Peyer's patch (tissue), 4 donors: ENCODE results near the gene MYO1H. TPM values are rescaled to one million over a fixed set of nuclear protein-coding genes. Genes with fewer than 3 reads are reported as not detected.

Source experiments
- DNase-seq, 3 donors: peaks; one replicate each; pipeline ENCODE4 v3.0.0-alpha.2; 2017 to 2019
- H3K27ac ChIP-seq, 4 donors: fragments of 200-600 bp; sonication (generic); one replicate each; pipeline ENCODE4 v1.5.1; 2016 to 2019
- H3K27me3 ChIP-seq, 2 donors: fragments of 200-600 bp; sonication (generic); one replicate each; pipeline ENCODE4 v1.5.1; 2019
- H3K36me3 ChIP-seq, 3 donors: fragments of 200-600 bp; sonication (generic); one replicate each; pipeline ENCODE4 v1.5.1; 2016 to 2019
- H3K4me1 ChIP-seq, 4 donors: fragments of 200-600 bp; sonication (generic); one replicate each; pipeline ENCODE4 v1.5.1; 2016 to 2019
- H3K4me3 ChIP-seq, 4 donors: fragments of 200-600 bp; sonication (generic); 1 replicate in 3 of 4; 2 replicates in 1 of 4; pipeline ENCODE4 v1.5.1; 2016 to 2019; ENCODE audit warnings: mild to moderate bottlenecking in 1 of 4
- H3K9me3 ChIP-seq, 4 donors: fragments of 200-600 bp; sonication (generic); one replicate each; pipeline ENCODE4 v1.5.1; 2016 to 2019; ENCODE audit warnings: mild to moderate bottlenecking in 1 of 4
- POLR2A ChIP-seq, 2 donors: fragments of 450-650 bp; IDR thresholded peaks; one replicate each; pipeline ENCODE4 v1.5.1; 2017; ENCODE audit warnings: antibody characterized with exemption in 2 of 2, mild to moderate bottlenecking in 2 of 2, moderate library complexity in 2 of 2
- total RNA-seq, 4 donors: library from RNA; depleted of rRNA; stranded (reverse); fragments of >200 nt; gene quantifications; one replicate each; pipeline ENCODE4 v1.1.0, GENCODE V29; 2016
- TF ChIP-seq, protein P1 (sequence below), 6 experiments: fragments of 450-650 bp in 4 of 6; fragments of 200-600 bp in 2 of 6; sonication (generic) in 1 of 6; IDR thresholded peaks; one replicate each; pipeline ENCODE4 v1.5.1; 2017 to 2019; ENCODE audit warnings: antibody characterized with exemption in 6 of 6, mild to moderate bottlenecking in 3 of 6, moderate library complexity in 1 of 6

The MYO1H gene
- total RNA-seq, 4 donors from 2014 or later: not detected

DNA sequence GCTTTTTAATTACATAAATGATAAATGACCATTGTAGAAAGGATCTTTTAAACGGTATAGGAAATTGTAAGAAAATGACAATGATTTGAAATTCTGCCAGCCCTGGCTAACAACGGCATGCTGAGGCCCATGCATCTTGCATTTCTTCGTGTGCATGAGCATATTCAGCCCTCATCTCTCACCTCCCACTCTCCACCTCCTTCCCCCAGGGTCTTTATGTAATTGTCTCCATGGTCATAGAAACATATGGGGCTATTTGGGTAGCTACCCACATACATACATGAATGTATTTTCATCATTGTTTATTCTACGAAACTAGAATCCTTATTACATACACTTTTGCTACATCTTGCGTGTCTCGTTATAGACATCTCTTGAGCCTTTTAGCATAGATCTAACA lies 4.5 kb downstream of the MYO1H start:
- Histone ChIP-seq H3K9me3 (no peaks in the 10 kb centered on the region), H3K4me3 (no peak overlapping the region), H3K36me3 (no peaks in the 10 kb centered on the region), H3K4me1 (no peaks in the 10 kb centered on the region), H3K27ac (no peak overlapping the region), H3K27me3 (no peaks in the 10 kb centered on the region)
- TF ChIP-seq POLR2A (IDR thresholded peaks at IDR 0.05): no peak
- TF ChIP-seq, protein P1, sequence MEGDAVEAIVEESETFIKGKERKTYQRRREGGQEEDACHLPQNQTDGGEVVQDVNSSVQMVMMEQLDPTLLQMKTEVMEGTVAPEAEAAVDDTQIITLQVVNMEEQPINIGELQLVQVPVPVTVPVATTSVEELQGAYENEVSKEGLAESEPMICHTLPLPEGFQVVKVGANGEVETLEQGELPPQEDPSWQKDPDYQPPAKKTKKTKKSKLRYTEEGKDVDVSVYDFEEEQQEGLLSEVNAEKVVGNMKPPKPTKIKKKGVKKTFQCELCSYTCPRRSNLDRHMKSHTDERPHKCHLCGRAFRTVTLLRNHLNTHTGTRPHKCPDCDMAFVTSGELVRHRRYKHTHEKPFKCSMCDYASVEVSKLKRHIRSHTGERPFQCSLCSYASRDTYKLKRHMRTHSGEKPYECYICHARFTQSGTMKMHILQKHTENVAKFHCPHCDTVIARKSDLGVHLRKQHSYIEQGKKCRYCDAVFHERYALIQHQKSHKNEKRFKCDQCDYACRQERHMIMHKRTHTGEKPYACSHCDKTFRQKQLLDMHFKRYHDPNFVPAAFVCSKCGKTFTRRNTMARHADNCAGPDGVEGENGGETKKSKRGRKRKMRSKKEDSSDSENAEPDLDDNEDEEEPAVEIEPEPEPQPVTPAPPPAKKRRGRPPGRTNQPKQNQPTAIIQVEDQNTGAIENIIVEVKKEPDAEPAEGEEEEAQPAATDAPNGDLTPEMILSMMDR (IDR thresholded peaks at IDR 0.05): no peak
- no peak for DNase-seq

DNA sequence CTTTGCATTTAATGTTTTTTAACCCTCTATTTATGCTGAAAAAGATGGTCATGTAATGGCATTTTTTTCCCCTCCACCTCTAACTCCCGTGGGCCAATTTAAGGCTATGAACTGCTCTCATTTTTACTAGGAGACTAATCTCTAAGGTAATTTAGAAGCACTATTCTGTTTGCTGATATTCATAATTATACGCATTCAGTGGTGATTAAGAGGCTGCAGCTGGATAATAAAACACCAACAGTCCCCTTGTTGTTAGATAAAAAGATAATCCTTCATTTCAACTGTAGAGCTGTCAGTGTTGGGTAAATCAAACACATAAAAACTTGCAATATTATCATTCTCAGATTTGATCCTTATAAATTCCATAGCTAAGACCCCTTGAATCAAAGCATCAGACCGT lies 8.9 kb downstream of the MYO1H start:
- no peak overlapping the region for H3K4me3 ChIP-seq
- TF ChIP-seq, protein P1 (IDR thresholded peaks at IDR 0.05): no peak
- TF ChIP-seq POLR2A (IDR thresholded peaks at IDR 0.05): no peak
- H3K27me3 ChIP-seq: no peaks in the 10 kb centered on the region
- DNase-seq: no peak
- H3K4me1 ChIP-seq: no peaks in the 10 kb centered on the region
- no peaks in the 10 kb centered on the region for H3K9me3 ChIP-seq
- no peak overlapping the region for H3K27ac ChIP-seq
- H3K36me3 ChIP-seq: no peaks in the 10 kb centered on the region

DNA sequence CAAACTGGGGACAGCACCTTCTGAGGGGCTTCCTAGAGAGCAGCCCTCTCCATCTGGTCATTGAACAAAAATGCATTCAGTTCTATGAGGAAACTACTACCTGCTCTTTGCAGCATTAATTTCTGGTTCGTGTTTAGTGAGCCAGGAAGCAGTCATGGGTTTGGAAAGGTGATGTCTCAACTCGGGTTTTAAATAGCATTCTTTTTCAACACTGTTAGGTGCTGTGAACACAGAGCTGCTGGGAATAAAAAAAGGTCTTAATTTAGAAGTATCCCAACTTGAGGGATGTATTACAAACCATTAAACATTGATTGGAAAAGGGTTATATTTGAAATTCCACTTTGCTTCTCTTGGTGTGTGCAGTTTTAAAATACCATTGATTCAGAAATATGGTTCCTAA lies 9.3 kb downstream of the MYO1H start:
- Histone ChIP-seq H3K4me3 (no peak overlapping the region), H3K9me3 (no peaks in the 10 kb centered on the region), H3K4me1 (no peaks in the 10 kb centered on the region), H3K27me3 (no peaks in the 10 kb centered on the region), H3K36me3 (no peaks in the 10 kb centered on the region), H3K27ac (no peak overlapping the region)
- no peak for DNase-seq
- no peak for TF ChIP-seq POLR2A (IDR thresholded peaks at IDR 0.05)
- TF ChIP-seq, protein P1 (IDR thresholded peaks at IDR 0.05): no peak

DNA sequence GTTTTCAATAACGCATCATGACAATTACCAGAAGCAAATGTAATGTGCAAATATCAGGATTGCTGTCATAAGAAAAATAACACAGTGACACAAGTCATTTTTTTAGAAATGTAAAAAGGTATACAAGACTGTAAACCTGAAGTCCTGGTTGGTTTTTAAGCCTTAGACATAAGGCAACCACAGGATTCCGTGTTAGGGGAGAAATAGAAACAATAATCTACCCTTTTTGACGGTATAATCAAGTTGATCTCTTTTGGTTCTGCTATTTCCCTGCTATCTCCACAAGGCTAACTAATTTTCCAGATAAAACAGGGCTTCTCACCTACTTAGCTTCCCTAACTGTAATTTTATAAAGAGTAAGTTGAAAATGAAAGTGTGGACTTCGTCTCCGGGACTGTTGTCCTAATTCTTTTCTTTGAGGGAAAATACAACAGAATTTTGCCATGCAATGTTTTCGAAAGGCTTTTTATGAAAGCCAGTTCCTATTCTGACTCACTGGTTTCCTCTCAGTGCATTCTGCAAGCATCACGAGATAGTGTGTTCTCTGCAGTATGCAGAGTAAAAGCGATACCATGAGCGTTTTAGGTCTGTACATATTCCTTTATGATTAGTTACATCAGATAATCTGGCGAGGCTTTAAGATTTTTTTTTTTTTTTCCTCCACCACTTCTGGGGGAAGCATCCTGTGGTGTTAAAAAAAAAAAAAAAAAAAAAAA lies 10.6 kb downstream of the MYO1H start:
- H3K4me3 ChIP-seq: no peak overlapping the region
- H3K27me3 ChIP-seq: no peaks in the 10 kb centered on the region
- no peaks in the 10 kb centered on the region for H3K4me1 ChIP-seq
- no peaks in the 10 kb centered on the region for H3K36me3 ChIP-seq
- TF ChIP-seq, protein P1 (IDR thresholded peaks at IDR 0.05): no peak
- no peak for TF ChIP-seq POLR2A (IDR thresholded peaks at IDR 0.05)
- H3K9me3 ChIP-seq: no peaks in the 10 kb centered on the region
- no peak for DNase-seq
- H3K27ac ChIP-seq: no peak overlapping the region

DNA sequence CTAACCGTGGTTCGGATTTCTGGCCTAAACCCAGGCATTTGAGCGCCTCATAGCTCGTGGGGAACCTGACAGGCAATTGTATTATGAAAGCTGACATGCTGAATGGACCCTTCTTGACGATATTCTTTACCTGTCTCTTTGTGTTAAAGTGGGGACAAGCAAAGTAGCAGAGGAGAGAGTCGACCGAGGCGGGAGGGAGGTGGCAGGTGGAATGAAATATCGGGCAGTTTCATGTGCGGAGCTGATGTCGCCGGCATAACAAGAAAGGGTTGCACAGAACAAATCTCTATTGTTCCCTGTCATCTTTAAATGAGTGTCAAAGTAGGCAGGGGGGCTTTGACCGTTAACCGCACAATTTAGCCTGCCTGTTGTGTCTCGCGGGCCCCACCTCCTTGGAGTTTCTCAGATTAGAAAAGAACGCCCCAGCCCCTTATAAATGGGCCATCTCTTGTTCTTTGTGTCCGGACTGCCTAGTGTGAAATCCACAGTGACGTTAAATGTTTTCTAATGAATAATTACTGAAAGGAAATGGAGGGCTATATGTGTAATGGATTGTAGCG lies 11.5 kb downstream of the MYO1H start:
- no peaks in the 10 kb centered on the region for H3K4me1 ChIP-seq
- no peak overlapping the region for H3K4me3 ChIP-seq
- H3K36me3 ChIP-seq: no peaks in the 10 kb centered on the region
- no peaks in the 10 kb centered on the region for H3K9me3 ChIP-seq
- H3K27me3 ChIP-seq: no peaks in the 10 kb centered on the region
- TF ChIP-seq, protein P1 (IDR thresholded peaks at IDR 0.05): no peak
- TF ChIP-seq POLR2A (IDR thresholded peaks at IDR 0.05): no peak
- no peak overlapping the region for H3K27ac ChIP-seq
- no peak for DNase-seq
